ENCODE data around the gene CAT.

Gene CAT

GRCh38 chr11:34438529-34439507 lies at the start of gene CAT:
Gene CAT, plus strand, starts transcription at chr11:34438934. Its CDS starts 80 bp downstream, at chr11:34439014.
- peak; percentile 98 for DNase-seq

GRCh38 chr11:34394771-34395300 lies 43.9 kb upstream of the CAT start:
- DNase-seq, result no peak

GRCh38 chr11:34395916-34396550 lies 42.7 kb upstream of the CAT start:
- peak; percentile 74 for DNase-seq

GRCh38 chr11:34397120-34397519 lies 41.6 kb upstream of the CAT start:
- DNase-seq, result no peak

GRCh38 chr11:34397811-34398210 lies 40.9 kb upstream of the CAT start:
- no peak for DNase-seq

DNA sequence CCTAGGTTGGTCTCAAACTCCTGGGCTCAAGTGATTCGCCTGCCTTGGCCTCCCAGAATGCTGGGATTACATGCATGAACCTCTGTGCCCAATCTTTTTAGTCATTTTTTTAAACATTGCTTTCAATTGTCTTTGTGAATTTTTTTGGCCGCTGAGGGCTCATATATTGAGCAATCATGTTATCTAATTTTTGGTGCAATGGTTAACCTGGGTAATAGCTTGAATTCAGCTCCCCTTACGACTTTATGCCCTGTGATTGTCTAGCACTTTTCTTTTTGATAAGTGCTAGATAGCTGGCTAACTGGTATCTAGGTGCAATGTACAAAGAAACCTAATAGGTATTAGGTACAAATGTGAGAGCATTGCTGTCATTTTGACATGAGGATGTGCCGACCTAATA lies 35.3 kb upstream of the CAT start:
- DNase-seq, result no peak

DNA sequence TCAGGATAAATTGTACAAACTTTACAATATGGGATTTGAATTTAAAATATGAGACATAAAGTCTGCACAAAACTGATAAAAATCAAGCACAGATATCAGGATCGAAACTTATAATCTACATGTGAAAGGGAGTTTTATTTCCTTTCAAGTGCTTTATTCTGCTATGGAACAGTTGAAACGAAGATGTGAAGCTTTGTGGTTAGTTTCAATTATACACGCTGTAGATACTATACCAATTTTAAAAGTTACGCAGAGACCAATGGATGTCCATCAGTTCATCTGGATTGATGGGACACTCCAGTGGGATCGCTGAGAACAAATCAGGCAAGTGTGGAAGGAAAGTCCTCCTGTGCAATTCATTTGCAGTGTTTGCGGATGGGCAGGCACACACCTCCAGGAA lies 34.5 kb upstream of the CAT start:
- no peak for DNase-seq

DNA sequence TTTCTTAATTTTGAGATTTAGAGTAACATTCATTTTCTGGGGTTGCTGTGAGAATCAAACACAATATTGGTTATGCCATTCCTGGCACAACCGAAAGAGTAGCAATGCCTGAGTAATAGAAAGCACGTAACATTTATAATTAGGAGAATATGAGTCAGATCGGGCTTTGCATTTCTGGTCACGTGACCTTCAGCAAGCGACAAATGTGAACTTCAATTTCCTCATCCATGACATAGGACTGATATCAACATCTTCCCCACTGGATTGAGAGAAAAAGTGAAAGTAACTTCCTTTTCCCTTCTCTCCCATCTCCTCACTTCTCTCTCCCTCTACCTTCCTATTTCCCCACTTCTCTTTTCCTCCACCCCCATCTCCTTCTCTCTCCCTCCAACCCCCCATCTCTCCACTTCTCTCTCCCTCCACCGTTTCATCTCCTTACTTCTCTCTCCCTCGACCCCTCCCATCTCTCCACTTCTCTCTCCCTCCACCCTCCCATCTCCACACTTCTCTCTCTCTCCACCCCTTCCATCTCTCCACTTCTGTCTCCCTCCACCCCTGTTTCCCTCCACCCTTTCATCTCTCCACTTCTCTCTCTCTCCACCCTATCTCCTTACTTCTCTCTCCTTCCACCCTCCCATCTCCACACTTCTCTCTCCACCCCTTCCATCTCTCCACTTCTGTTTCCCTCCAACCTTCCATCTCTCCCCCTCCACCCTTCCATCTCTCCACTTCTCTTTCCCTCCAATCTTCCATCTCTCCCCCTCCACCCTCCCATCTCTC lies 33.5 kb upstream of the CAT start:
- peak; percentile 44 for DNase-seq

DNA sequence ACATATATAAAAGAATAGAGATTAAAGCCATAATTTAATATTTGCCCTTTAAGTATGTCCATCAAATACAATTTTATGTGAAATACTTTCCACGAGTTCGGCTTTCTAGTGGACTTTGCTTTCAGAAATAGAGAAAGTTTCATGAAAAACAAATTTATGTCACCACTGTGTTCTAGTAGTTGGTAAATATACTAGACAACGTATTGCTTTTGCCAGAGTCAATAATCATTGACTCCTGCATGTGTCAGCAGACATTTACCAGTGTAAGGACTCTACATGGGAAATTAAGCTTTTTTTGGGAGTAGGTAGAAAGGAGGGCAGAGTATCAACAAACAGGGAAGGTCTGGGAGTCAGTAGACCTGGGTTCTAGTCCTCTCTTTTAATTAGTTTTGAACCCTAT lies 32.3 kb upstream of the CAT start:
- no peak for DNase-seq

DNA sequence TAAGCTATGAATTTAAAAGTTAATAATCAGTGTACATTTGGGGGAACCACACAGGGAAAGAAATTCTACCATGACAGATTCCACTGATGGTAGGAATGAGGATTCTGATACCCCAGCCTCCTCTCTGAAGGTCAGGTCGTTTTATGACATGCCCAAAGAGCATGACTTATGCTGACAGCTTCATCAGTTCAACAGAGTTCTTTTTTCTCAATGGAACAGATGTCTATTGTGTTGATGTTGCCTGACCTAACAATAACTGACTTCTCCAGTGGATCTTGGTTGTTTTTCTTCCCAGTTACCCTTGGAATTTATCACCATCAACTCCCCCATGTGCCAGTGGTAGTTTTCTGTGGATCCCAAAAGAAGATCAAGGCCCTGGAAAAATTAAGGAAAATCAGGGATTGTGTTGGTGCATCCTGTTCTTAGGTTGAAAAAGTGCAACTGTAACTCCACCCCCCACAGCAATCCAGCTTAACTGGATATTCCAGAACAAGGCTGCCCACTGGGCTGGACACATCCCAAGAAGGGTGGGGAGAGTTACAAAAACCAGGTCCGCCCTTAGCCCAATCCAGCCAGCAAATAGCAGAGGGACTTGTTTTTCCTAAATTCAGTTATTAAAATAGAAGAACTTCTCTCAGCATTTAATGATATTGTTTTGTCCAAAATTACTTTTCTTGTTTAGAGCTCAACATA lies 31.5 kb upstream of the CAT start:
- DNase-seq, result no peak

- DNase-seq, result no peak
These were observed 30.1 kb upstream of the CAT start for GRCh38 chr11:34408580-34409172.

DNA sequence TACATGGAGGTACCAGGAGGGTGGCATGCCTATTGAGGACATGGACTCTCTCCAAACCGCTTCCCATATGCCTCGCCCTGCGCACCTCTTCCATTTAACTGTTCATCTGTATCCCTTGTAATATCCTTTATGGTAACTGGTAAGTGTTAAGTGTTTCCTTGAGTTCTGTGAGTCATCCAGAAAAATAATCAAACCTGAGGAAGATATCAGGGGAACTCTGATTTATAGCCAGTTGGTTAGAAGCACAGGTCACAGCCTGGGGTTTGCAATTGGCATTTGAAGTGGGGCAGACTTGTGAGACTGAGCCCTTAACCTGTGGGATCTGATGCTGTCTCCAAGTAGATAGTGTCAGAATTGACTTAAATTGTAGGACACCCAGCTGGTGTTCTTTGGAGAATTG lies 27.6 kb upstream of the CAT start:
- DNase-seq, result no peak

- DNase-seq, result peak; percentile 9
These were observed 26.9 kb upstream of the CAT start for GRCh38 chr11:34411791-34412190.

DNA sequence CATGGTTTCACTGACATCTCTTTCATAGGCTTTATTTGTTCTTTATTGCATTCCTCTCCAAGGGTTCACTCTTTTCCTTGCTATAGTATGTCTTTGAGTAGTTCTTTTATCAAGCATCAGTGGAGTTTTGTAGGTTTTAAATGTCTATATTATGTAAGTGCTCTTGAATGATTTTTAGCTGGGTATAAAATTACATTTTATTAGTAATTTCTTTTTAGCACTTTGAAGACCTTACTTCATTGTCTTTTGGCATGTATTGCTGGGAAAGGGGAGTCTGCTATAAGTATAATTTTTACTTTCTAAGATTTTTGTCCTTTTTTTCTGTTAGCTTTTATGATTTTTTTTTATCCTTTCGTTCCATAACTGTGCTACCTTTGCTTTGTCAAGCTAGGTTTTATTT lies 25.5 kb upstream of the CAT start:
- no peak for DNase-seq

DNA sequence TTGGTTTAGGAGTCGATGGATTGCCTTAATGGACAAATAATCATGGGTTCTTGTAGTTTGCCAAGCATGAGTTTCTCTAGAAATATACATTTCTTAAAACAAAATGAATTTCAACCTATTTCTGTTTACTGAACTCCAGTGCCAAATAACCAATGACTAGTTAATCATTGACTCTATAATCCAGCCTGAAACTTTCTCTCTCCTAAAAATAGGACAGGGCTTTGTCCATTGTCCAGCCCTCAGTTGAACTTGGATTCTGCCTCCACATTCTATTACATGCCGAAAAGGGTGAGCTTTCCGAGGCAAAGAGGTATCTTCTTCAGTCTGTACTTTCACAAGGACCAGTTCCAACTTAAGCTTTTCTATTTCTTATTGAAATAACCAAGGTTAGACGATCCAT lies 23.2 kb upstream of the CAT start:
- no peak for DNase-seq

DNA sequence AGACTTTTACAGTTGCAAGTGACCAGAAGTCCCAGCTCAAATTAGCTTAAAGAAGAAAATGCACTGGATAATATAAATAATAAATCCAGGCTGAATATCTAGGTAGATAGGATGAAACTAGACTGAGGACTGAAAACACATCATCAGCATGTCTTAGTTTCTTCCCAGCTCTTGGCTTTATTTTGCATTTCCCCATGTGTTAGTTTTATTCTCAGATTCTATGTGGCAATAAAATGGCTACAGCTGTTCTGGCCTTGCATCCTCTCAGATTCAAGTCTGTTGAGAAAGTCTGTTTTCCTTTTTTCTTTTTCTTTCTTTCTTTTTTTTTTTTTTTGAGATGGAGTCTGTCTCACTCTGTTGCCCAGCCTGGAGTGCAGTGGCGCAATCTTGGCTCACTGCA lies 22.6 kb upstream of the CAT start:
- no peak for DNase-seq

DNA sequence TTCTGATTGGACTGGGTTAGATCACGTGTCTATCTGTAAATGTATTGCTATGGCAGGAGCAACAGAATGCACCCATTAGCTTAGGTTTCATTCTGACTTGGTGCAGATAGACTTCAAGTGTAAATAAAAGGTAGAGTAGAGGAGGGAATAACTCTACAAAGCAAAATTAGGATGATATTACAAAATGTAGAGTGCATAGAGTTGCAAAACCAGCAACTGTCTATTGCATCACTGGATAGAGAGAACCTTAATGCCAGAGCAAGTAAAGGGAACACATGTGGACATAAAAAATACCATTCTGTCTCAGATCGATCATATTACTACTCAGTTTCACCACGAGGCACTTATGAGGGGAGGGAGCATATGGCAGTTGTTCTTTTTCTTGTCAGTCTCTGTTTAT lies 22.0 kb upstream of the CAT start:
- no peak for DNase-seq

GRCh38 chr11:34417202-34417601 lies 21.5 kb upstream of the CAT start:
- no peak for DNase-seq

- DNase-seq, result no peak
These were observed 19.6 kb upstream of the CAT start for GRCh38 chr11:34419158-34419557.

DNA sequence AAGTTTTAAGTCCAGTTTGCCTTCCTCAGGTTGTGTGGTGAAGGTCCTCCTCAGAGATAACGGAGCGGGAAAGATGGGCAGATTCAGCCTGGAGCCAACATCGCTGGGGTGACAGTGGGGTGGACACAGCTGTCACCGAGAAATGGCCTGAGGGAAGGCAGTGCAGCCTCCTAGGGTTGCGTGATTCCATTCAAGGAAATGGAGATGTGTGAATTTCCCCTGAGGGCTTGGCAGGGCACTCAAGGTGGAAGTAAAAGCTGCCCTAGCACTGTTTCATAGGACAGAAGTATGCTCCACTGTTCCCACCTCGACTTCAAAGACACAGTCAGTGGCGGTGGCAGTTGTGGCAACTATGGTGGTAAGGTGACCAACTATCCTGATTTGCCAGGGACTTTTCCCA lies 15.4 kb upstream of the CAT start:
- DNase-seq, result no peak

GRCh38 chr11:34424826-34425225 lies 13.9 kb upstream of the CAT start:
- DNase-seq, result peak; percentile 20

DNA sequence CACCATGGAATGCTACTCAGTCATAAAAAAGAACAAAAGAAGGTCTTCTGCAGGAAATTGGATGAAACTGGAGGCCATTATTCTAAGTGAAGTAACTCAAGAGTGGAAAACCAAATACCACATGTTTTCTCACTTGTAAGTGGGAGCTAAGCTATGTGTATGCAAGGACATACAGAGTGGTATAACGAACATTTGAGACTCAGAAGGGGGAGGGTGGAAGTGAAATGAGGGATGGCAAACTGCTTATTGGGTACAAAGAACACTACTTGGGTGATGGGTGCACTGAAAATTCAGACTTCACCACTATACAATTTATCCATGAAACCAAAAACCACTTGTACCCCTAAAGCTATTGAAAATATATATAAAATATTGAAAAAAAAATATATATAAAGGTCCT lies 13.4 kb upstream of the CAT start:
- no peak for DNase-seq

All from EL (cell line).